ENCODE results near the gene OSBPL6.

DNA sequence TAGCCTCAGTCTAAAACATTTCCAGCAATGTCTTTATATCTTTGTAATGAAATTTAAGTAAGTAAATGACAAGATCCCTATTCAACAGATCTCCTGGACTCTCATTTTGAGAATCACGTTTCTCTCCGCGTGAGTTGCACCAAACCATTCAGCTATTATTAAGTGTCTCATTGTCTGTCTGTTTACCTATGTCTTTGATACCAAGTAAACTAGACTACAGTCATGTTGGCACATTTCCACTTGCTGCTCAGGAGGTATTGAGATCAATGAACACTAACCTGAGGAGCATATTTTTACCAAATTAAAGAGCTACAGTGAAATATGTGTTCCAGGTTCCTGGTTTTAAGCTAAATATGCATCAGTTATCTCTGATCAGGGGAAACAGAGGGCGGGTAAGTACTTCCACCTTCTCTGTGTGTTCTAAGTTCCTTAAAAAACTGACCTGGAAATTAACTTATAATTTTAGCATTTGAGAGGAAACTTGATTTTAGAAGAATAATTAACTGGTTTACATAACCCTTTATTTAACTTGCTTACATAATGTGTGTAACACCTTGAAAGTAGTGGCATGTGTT, 125.8 kb downstream of the OSBPL6 start:
- TF ChIP-seq, protein P1, sequence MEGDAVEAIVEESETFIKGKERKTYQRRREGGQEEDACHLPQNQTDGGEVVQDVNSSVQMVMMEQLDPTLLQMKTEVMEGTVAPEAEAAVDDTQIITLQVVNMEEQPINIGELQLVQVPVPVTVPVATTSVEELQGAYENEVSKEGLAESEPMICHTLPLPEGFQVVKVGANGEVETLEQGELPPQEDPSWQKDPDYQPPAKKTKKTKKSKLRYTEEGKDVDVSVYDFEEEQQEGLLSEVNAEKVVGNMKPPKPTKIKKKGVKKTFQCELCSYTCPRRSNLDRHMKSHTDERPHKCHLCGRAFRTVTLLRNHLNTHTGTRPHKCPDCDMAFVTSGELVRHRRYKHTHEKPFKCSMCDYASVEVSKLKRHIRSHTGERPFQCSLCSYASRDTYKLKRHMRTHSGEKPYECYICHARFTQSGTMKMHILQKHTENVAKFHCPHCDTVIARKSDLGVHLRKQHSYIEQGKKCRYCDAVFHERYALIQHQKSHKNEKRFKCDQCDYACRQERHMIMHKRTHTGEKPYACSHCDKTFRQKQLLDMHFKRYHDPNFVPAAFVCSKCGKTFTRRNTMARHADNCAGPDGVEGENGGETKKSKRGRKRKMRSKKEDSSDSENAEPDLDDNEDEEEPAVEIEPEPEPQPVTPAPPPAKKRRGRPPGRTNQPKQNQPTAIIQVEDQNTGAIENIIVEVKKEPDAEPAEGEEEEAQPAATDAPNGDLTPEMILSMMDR (IDR thresholded peaks at IDR 0.05 in 4 of 5, conservative IDR thresholded peaks at IDR 0.05 in 1 of 5): no peak
- TF ChIP-seq POLR2A (IDR thresholded peaks at IDR 0.05): no peak

All from gastrocnemius medialis (tissue), 4 donors.